Globus pallidus (tissue), 1 donor: ENCODE results near the gene C5AR1.
A peak's percentile ranks its signal among the peaks of the same experiment; 100 is the strongest.
"Not testable (repeated sequence)": the region's sequence is repeated elsewhere in the genome, so short reads cannot be mapped to it uniquely, and the experiment has no call there.

Experiments
- DNase-seq: peaks from one replicate; pipeline ENCODE4 v3.0.0-alpha.2; 2015; ENCODE audit warnings: low spot score

The C5AR1 gene

GRCh38 chr19:47309608-47310007 is at the start of gene C5AR1:
Gene C5AR1 (plus strand): TSS chr19:47309861. CDS start chr19:47309896, 35 bp downstream.
- DNase-seq: no peak

GRCh38 chr19:47260476-47260875 is 49.2 kb upstream of the C5AR1 start:
- DNase-seq: no peak

- not testable (repeated sequence) for DNase-seq
Measured at GRCh38 chr19:47261946-47262793, 47.5 kb upstream of the C5AR1 start.

- no peak for DNase-seq
Measured at GRCh38 chr19:47264629-47265028, 45.0 kb upstream of the C5AR1 start.

GRCh38 chr19:47266401-47266941 is 43.2 kb upstream of the C5AR1 start:
- DNase-seq: no peak

GRCh38 chr19:47267350-47267759 is 42.3 kb upstream of the C5AR1 start:
- peak; percentile 85 for DNase-seq

- DNase-seq: no peak
Measured at GRCh38 chr19:47268028-47268427, 41.6 kb upstream of the C5AR1 start.

GRCh38 chr19:47269596-47269995 is 40.1 kb upstream of the C5AR1 start:
- DNase-seq: no peak

- no peak for DNase-seq
Measured at GRCh38 chr19:47270408-47270807, 39.3 kb upstream of the C5AR1 start.

- no peak for DNase-seq
Measured at GRCh38 chr19:47271949-47272348, 37.7 kb upstream of the C5AR1 start.

- no peak for DNase-seq
Measured at GRCh38 chr19:47272448-47273312, 37.0 kb upstream of the C5AR1 start.

GRCh38 chr19:47273313-47274070 is 36.2 kb upstream of the C5AR1 start:
- peak; percentile 90 for DNase-seq

GRCh38 chr19:47274071-47274890 is 35.4 kb upstream of the C5AR1 start, which contains the start of gene INAFM1:
Gene INAFM1 (plus strand): TSS chr19:47274885. CDS start chr19:47274920, 35 bp downstream.
- DNase-seq: peak; percentile 92

GRCh38 chr19:47274891-47275761 is 34.5 kb upstream of the C5AR1 start:
- no peak for DNase-seq

- no peak for DNase-seq
Measured at GRCh38 chr19:47275791-47276461, 33.7 kb upstream of the C5AR1 start.

- DNase-seq: not testable (repeated sequence)
Measured at GRCh38 chr19:47276513-47276912, 33.1 kb upstream of the C5AR1 start.

- no peak for DNase-seq
Measured at GRCh38 chr19:47280183-47280797, 29.4 kb upstream of the C5AR1 start.

- no peak for DNase-seq
Measured at GRCh38 chr19:47283405-47284059, 26.1 kb upstream of the C5AR1 start.
